ENCODE results near the gene MAP1B.

- TF ChIP-seq CTCF (conservative IDR thresholded peaks at IDR 0.05; ENCODE audit: low read depth, low read length) (no peak), EZH2 (IDR thresholded peaks at IDR 0.05; ENCODE audit: borderline replicate concordance, low read depth, low read length, poor library complexity, severe bottlenecking) (no peak)
These were observed 13.9 kb downstream of the MAP1B start for GRCh38 chr5:72121052-72121779.
